Measurements from ENCODE around the gene PHLDA2.

The PHLDA2 gene

DNA sequence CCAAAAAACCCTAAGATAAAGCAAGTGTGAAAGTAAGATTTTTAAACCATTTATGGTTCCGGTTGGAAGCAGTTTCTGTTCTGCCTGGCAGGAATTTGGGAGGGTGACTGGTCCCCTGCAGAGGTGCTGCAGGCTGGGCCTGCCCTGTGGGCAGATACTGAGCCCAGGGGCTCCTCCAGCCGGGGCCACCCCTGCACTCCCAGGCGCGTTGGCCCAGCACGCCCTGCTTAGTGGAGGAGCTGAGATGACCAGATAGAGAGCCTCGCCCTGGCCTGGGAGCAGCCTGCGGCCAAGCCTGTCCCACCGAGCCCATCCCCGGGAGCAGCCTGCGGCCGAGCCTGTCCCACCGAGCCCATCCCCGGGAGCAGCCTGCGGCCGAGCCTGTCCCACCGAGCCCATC, 8.0 kb downstream of the PHLDA2 start:
- Histone ChIP-seq H3K36me3 (replicated peaks) (no peaks in the 10 kb centered on the region), H3K27ac (no peak overlapping the region), H3K4me3 (ENCODE audit: low read depth, low read length) (no peak overlapping the region), H3K27me3 (replicated peaks) (no peaks in the 10 kb centered on the region)
- in situ Hi-C loops (cut with HindIII; ENCODE audit: low pct_ligation_motif_present, low sequenced_read_pairs) = no loop called here
- TF ChIP-seq, protein P1, sequence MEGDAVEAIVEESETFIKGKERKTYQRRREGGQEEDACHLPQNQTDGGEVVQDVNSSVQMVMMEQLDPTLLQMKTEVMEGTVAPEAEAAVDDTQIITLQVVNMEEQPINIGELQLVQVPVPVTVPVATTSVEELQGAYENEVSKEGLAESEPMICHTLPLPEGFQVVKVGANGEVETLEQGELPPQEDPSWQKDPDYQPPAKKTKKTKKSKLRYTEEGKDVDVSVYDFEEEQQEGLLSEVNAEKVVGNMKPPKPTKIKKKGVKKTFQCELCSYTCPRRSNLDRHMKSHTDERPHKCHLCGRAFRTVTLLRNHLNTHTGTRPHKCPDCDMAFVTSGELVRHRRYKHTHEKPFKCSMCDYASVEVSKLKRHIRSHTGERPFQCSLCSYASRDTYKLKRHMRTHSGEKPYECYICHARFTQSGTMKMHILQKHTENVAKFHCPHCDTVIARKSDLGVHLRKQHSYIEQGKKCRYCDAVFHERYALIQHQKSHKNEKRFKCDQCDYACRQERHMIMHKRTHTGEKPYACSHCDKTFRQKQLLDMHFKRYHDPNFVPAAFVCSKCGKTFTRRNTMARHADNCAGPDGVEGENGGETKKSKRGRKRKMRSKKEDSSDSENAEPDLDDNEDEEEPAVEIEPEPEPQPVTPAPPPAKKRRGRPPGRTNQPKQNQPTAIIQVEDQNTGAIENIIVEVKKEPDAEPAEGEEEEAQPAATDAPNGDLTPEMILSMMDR (IDR thresholded peaks at IDR 0.05; ENCODE audit: low read depth, low read length, missing control alignments) = no peak
- DNase-seq = no peak

DNA sequence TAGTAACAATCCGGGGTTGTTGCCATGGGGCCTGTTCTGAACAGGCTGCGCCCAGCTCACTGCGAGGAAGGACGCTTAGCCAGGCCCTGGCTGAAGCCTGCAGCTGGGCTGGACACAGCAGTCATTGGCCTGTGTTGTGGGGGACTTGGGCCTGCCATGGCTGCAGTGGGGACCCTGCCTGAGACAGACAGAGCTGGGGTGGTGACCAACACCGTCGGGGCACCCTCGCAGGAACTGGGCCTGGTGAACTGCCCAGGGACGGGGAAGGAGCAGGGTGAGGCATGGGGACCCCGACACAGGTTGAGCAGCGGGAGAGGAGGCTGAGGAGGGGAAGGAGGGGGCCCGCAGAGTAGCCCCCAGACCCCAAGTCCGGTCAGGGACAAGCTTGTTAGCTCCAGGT, 8.9 kb downstream of the PHLDA2 start:
- H3K4me3 ChIP-seq (ENCODE audit: low read depth, low read length) = no peak overlapping the region
- H3K27ac ChIP-seq = no peak overlapping the region
- H3K27me3 ChIP-seq (replicated peaks) = no peaks in the 10 kb centered on the region
- TF ChIP-seq, protein P1 (IDR thresholded peaks at IDR 0.05; ENCODE audit: low read depth, low read length, missing control alignments) = no peak
- no peaks in the 10 kb centered on the region for H3K36me3 ChIP-seq (replicated peaks)
- DNase-seq = no peak
- in situ Hi-C loops (cut with HindIII; ENCODE audit: low pct_ligation_motif_present, low sequenced_read_pairs) = no loop called here

DNA sequence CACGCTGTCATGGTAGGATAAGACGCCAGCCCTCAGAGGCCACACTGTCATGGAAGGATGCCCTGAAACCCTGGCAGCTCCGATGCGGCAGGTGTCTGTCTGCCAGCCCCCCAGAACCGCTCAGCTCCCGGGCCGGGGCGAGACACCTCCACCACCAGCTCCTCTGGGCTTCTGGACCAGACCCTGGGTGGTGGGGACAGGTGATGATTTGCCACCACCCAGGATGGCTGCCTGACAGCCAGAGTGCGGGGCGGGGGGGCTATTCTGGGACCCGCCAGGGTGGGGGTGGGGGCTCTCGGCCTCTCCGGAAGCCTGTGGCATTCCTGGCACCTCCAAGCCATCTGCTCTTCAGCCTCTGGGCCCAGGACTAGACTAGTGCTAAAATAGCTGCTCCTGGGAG, 9.4 kb downstream of the PHLDA2 start:
- no peaks in the 10 kb centered on the region for H3K36me3 ChIP-seq (replicated peaks)
- TF ChIP-seq, protein P1 (IDR thresholded peaks at IDR 0.05; ENCODE audit: low read depth, low read length, missing control alignments) = no peak
- no peak overlapping the region for H3K4me3 ChIP-seq (ENCODE audit: low read depth, low read length)
- in situ Hi-C loops (cut with HindIII; ENCODE audit: low pct_ligation_motif_present, low sequenced_read_pairs) = no loop called here
- no peak overlapping the region for H3K27ac ChIP-seq
- DNase-seq = no peak
- no peaks in the 10 kb centered on the region for H3K27me3 ChIP-seq (replicated peaks)

DNA sequence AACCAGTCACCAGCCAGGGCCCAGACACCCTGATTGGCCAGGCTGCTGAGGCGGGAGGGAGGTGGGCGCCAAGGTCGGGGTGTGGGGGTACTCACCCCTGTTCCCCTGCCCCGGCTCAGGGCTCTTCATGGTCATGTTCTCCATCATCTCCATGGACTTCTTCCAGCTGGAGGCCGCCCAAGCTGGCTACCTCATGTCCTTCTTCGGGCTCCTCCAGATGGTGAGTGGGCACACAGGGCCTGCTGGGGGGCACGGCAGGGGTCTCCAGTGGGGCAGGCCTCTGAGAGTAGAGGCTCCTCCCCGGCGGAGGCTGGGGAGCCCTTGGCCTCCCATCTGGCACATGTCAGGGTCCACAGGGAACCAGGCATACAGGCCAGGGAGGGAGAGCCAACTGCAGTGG, 10.0 kb downstream of the PHLDA2 start:
- H3K36me3 ChIP-seq (replicated peaks) = no peaks in the 10 kb centered on the region
- TF ChIP-seq, protein P1 (IDR thresholded peaks at IDR 0.05; ENCODE audit: low read depth, low read length, missing control alignments) = no peak
- in situ Hi-C loops (cut with HindIII; ENCODE audit: low pct_ligation_motif_present, low sequenced_read_pairs) = no loop called here
- no peak for DNase-seq
- no peak overlapping the region for H3K4me3 ChIP-seq (ENCODE audit: low read depth, low read length)
- no peak overlapping the region for H3K27ac ChIP-seq
- no peaks in the 10 kb centered on the region for H3K27me3 ChIP-seq (replicated peaks)

DNA sequence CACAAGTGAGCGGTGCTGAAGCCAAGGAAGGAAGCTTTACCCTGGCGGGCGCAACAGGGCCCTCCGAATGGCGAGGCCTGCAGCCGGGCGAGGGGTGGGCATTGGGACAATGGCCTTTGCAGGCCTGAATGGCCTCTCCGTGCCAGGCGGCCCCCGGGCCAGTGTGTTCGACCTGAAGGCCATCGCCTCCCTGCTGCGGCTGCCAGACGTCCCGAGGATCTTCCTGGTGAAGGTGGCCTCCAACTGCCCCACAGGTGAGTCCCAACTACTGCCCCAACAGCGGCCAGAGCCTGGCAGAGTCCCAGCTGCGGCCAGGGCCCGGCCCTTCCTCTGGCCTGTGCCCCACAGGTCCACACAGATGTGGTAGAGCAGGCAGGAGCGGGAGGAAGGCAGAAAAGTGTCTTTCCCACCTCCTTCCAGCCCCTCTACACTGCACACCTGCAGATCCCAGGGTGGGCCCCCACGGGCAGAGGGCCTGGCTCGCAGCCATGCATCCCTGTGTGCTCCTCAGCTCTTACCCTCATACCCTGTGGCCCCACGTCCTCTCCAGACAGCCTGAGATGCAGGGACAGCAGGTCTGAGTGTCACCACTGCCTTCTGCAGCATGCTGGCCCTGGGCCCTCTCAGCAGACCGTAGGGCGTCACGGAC, 11.3 kb downstream of the PHLDA2 start:
- Histone ChIP-seq H3K36me3 (replicated peaks) (no peaks in the 10 kb centered on the region), H3K4me3 (ENCODE audit: low read depth, low read length) (no peak overlapping the region), H3K27me3 (replicated peaks) (no peaks in the 10 kb centered on the region), H3K27ac (no peak overlapping the region)
- no peak for DNase-seq
- TF ChIP-seq, protein P1 (IDR thresholded peaks at IDR 0.05; ENCODE audit: low read depth, low read length, missing control alignments) = no peak
- in situ Hi-C loops (cut with HindIII; ENCODE audit: low pct_ligation_motif_present, low sequenced_read_pairs) = no loop called here

Measured in brain microvascular endothelial cell (primary cell).